Measurements from ENCODE around the gene GPR55. TPM values are rescaled to one million over a fixed set of nuclear protein-coding genes. Genes with fewer than 3 reads are reported as not detected.

The GPR55 gene
- total RNA-seq, 6 experiments from 2014 or later, result 0.06 to 0.12 (median 0.07) TPM; not detected in 3

DNA sequence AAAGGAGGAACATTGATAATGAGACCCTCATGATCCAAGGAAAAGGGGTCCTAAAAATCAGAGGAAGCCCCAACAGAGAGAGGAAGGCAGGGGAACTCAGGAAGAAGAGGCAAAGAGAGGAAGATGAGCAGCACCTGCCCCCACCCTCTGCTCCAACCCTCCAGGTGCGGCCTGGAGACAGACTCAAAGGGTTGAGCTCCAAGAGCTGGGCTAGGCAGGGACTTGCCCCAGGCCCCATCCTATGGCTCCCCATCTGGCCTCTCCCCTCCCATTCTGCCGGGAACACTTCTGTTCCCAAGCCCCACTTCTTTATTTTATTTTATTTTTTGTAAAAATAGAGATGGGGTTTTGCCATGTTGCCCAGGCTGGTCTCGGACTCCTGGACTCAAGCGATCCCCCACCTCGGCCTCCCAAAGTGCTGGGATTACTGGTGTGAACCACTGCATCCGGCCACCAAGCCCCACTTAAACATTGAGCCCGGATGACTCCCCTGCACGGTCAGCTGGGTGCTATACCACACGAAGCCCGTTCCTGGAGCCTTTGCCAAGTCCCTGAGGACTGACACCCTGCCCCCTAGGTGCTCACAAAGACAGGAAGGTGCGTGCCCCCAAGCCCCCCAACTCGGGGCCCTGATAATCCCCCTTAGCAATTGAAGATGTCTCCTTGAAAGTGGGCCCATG is 3.8 kb upstream of the GPR55 start:
- H3K9me3 ChIP-seq, result no peaks in the 10 kb centered on the region
- no peaks in the 10 kb centered on the region for H3K36me3 ChIP-seq
- no peak overlapping the region for H3K27ac ChIP-seq
- no peak for ATAC-seq
- DNase-seq, result peak in 2 of 3 donors; percentile 34 to 37
- TF ChIP-seq, protein P1, sequence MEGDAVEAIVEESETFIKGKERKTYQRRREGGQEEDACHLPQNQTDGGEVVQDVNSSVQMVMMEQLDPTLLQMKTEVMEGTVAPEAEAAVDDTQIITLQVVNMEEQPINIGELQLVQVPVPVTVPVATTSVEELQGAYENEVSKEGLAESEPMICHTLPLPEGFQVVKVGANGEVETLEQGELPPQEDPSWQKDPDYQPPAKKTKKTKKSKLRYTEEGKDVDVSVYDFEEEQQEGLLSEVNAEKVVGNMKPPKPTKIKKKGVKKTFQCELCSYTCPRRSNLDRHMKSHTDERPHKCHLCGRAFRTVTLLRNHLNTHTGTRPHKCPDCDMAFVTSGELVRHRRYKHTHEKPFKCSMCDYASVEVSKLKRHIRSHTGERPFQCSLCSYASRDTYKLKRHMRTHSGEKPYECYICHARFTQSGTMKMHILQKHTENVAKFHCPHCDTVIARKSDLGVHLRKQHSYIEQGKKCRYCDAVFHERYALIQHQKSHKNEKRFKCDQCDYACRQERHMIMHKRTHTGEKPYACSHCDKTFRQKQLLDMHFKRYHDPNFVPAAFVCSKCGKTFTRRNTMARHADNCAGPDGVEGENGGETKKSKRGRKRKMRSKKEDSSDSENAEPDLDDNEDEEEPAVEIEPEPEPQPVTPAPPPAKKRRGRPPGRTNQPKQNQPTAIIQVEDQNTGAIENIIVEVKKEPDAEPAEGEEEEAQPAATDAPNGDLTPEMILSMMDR (IDR thresholded peaks at IDR 0.05), result no peak
- TF ChIP-seq POLR2A (IDR thresholded peaks at IDR 0.05), result no peak
- no peak overlapping the region for H3K4me3 ChIP-seq
- intact Hi-C loops (cut with DNase I), result no loop called here
- no peaks in the 10 kb centered on the region for H3K4me1 ChIP-seq
- no peaks in the 10 kb centered on the region for H3K27me3 ChIP-seq
- 76% methylated on average over 4 of the region's 12 CpGs for WGBS (ENCODE audit: insufficient coverage, low coverage, low lambda C conversion rate, missing lambda C conversion rate)

DNA sequence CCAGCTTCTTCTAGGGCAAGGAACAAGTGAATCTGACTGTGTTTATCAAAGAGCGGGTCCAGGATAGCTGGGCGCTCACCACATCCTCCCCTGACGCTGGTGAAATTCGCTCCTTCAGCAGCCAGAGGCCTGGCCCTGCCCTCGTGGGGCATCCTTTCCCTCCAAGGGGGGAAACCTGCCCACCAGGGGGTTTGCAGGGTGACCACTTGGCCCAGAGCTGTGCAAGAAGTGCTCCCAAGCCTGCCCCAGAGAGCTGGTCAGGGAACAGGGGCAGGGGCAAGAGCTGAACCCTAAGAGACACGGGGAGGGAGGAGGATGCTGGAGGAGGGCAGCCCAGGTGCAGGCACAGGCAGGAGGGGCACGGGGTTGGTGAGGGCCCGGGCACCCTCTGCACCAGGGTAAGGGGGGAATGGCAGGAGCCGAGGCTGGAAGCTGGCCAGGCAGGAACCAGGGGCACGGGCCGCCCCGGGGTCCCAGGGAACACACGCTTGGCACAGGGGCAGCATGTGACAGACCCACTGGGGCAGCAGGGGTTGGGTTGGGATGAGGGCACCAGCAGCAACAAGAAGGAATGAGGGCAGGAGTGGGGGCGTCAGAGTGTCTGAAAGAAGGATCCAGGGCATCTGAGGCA is 2.8 kb upstream of the GPR55 start:
- no peak overlapping the region for H3K27ac ChIP-seq
- TF ChIP-seq, protein P1 (IDR thresholded peaks at IDR 0.05), result no peak
- DNase-seq (peak in 2 of 3 donors; percentile 40 to 42), ATAC-seq (no peak)
- no peak overlapping the region for H3K4me3 ChIP-seq
- intact Hi-C loops (cut with DNase I), result no loop called here
- no peaks in the 10 kb centered on the region for H3K9me3 ChIP-seq
- no peaks in the 10 kb centered on the region for H3K4me1 ChIP-seq
- 70% methylated on average over 8 of the region's 14 CpGs for WGBS (ENCODE audit: insufficient coverage, low coverage, low lambda C conversion rate, missing lambda C conversion rate)
- no peaks in the 10 kb centered on the region for H3K27me3 ChIP-seq
- H3K36me3 ChIP-seq, result no peaks in the 10 kb centered on the region

DNA sequence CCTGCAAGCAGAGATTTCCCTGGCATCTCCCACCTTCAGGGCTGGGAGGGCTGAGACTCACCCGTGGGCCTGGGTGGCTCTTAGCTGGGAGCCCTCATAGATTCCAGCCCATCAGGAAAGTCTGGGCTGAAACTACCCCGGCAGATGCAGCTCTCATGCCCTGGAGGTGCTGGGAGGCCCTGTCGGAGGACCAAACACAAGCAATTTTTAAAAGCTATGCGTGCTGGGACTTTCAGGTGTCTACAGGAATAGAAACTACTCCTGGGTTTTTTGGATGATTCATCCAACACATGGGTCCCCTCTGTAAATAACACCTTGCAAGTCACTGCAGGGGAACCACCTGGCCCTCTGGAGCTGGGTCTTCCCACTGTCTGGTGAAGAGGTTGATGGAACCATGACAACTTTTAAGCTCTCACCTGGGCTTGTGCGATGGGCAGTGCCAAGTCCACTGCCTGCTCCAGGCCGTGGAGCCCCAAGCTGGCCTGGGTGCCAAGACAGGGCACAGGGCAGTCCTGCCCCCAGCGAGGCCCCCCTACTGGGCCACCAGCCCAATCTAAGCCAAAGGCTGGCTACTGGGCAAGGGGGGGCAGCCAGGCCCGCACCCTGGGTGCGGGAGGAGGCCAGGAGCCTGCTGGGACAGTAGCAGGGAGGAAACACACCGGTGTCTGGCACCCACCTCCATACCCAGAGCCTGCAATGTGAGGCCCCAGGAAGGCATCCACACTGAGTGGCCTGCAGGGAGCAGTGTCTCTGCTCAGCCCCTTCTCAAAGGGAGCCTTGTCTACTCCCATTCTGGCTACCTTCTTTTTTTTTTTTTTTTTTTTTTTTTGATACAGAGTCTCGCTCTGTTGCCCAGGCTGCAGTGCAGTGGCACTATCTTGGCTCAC is 1.1 kb upstream of the GPR55 start:
- ATAC-seq (peak in 1 of 4 donors; percentile 21), DNase-seq (peak in 1 of 3 donors; percentile 49)
- H3K27me3 ChIP-seq, result no peaks in the 10 kb centered on the region
- no peak overlapping the region for H3K27ac ChIP-seq
- TF ChIP-seq, protein P1 (IDR thresholded peaks at IDR 0.05), result no peak
- TF ChIP-seq POLR2A (IDR thresholded peaks at IDR 0.05), result no peak
- H3K4me3 ChIP-seq, result no peak overlapping the region
- intact Hi-C loops (cut with DNase I), result no loop called here
- WGBS (ENCODE audit: insufficient coverage, low coverage, low lambda C conversion rate, missing lambda C conversion rate), result 100% methylated on average over 1 of the region's 11 CpGs
- no peaks in the 10 kb centered on the region for H3K4me1 ChIP-seq
- H3K36me3 ChIP-seq, result no peaks in the 10 kb centered on the region
- H3K9me3 ChIP-seq, result no peaks in the 10 kb centered on the region

DNA sequence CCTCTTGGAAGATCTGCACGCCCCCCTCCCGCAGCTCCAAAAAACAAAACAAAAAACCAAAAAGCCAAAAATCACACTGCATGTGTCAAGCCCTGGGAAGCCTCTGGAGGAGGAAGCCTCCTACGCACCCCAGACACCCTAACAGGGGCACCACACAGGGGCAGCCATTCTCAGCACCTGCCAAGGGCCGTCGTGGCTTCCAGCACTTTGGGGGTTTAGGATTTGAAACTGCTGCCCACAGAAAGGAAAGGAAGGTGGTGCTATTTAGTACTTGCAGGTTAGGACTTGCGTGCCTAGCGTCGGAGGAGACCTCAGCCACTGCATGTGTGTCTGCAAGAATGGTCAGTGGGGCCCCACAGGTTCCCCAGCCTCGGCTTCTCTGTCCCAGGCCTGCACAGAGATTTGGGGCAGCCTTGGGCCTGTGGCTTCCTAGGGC is 419 bp upstream of the GPR55 start:
- peak in 1 of 3 donors; percentile 32 for DNase-seq
- no peak for ATAC-seq
- Histone ChIP-seq H3K36me3 (no peaks in the 10 kb centered on the region), H3K4me3 (no peak overlapping the region), H3K9me3 (no peaks in the 10 kb centered on the region), H3K27me3 (no peaks in the 10 kb centered on the region), H3K4me1 (no peaks in the 10 kb centered on the region), H3K27ac (no peak overlapping the region)
- intact Hi-C loops (cut with DNase I), result no loop called here
- 51% methylated on average over 5 of the region's 9 CpGs for whole genome bisulfite sequencing (ENCODE audit: insufficient coverage, low coverage, low lambda C conversion rate, missing lambda C conversion rate)
- TF ChIP-seq, protein P1 (IDR thresholded peaks at IDR 0.05), result no peak
- no peak for TF ChIP-seq POLR2A (IDR thresholded peaks at IDR 0.05)
